AG04450 (cell line): ENCODE measurements around the gene RBM44. TPM values are rescaled to one million over a fixed set of nuclear protein-coding genes. Genes with fewer than 3 reads are reported as not detected.
A peak's percentile ranks its signal among the peaks of the same experiment; 100 is the strongest.

Experiments
- CTCF ChIA-PET: fragments of 300-600, 350-600 bp; formaldehyde crosslinking; extraction: SDS; loops from one replicate; lab custom pipeline; 2022; ENCODE audit warnings: antibody characterized with exemption, inconsistent platforms; lab: Charles Lee
- POLR2A ChIA-PET: fragments of 350-600 bp; formaldehyde crosslinking; extraction: SDS; loops from one replicate; lab custom pipeline; 2021; ENCODE audit warnings: antibody characterized with exemption, inconsistent platforms; lab: Yijun Ruan, JAX
- DNase-seq: peaks from one replicate; pipeline ENCODE4 v3.0.0-alpha.2; 2011; ENCODE audit warnings: low read depth, low spot score
- H3K27ac ChIP-seq: one replicate; pipeline ENCODE4 v1.5.1; 2012; ENCODE audit warnings: low read depth, low read length, control low read depth
- H3K27me3 ChIP-seq: one replicate; pipeline ENCODE4 v1.6.0; 2012; ENCODE audit warnings: low read length; ENCODE audit not compliant: control insufficient read depth, insufficient read depth
- H3K4me3 ChIP-seq: 2 replicates; pipeline ENCODE4 v1.5.1; 2011; ENCODE audit warnings: mild to moderate bottlenecking, low read depth, low read length, control low read depth
- H3K9me3 ChIP-seq: 2 replicates; pipeline ENCODE4 v1.5.1; 2012; ENCODE audit warnings: low read length; ENCODE audit not compliant: control insufficient read depth, insufficient read depth
- polyA plus RNA-seq: library from polyadenylated mRNA; depleted of rRNA; stranded (reverse); fragments of >200 nt; gene quantifications from 2 replicates; pipeline ENCODE4 v1.2.3, GENCODE V29; 2011
- TF ChIP-seq, protein P1 (sequence below): IDR thresholded peaks from 2 replicates; pipeline ENCODE4 v1.5.1; 2011; ENCODE audit warnings: low read depth, low read length, control low read depth, inconsistent platforms

The RBM44 gene
- polyA plus RNA-seq, 1 experiment = 0.16 TPM

DNA sequence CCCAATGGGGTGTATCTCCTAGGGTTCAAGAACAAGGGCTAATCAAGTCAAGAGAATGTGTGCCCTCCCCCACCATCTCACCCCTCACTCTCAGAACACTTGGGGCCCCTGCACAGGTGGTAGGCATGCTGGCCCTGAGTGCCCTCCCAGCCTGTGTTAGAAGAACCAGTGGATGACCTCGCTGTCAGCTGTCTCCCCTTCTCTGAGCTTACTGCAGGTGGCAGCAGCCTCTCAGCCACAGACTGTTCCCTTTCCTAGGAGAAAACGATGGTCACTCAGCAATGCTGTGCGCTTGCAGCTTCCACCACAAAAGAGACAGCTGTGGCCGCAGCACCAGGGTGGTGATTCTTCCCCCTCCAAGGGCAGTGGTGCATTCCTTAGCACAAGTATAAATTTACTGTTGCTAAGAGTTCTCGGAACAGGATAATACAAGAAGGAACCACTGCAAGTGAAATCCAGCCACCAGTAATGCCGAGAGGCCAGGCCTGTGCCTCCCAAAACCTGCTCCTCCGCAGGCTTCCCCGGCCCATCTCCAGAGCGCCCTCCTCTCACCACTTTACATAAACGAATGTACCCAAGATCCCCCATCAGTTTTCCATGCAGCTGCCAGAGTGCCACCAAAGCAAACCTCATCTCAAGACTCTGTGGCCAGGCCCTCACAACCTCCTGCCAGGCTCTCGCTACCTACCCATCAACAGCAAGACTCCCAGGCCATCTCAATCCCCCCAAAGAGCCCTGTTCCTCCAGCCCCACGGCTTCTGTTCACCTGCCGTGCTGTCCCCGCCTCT is 59.9 kb downstream of the RBM44 start:
- Histone ChIP-seq H3K9me3 (no peaks in the 10 kb centered on the region), H3K27ac (no peak overlapping the region), H3K4me3 (peak overlapping the region; percentile 43; the same call in 1 of the 2 replicates), H3K27me3 (peaks cover 4% of the 10 kb centered on the region)
- POLR2A ChIA-PET = interaction anchor here (0.6 to 1.0 kb wide), 3 partner anchors 131 to 405 kb away, joined by 3 read pairs; partner anchors contain the start of gene SCLY
- TF ChIP-seq, protein P1, sequence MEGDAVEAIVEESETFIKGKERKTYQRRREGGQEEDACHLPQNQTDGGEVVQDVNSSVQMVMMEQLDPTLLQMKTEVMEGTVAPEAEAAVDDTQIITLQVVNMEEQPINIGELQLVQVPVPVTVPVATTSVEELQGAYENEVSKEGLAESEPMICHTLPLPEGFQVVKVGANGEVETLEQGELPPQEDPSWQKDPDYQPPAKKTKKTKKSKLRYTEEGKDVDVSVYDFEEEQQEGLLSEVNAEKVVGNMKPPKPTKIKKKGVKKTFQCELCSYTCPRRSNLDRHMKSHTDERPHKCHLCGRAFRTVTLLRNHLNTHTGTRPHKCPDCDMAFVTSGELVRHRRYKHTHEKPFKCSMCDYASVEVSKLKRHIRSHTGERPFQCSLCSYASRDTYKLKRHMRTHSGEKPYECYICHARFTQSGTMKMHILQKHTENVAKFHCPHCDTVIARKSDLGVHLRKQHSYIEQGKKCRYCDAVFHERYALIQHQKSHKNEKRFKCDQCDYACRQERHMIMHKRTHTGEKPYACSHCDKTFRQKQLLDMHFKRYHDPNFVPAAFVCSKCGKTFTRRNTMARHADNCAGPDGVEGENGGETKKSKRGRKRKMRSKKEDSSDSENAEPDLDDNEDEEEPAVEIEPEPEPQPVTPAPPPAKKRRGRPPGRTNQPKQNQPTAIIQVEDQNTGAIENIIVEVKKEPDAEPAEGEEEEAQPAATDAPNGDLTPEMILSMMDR = peak; percentile 95
- peak; percentile 78 for DNase-seq
- CTCF ChIA-PET = interaction anchor here (0.5 to 5.9 kb wide), 13 partner anchors 120 to 406 kb away, joined by 3 to 50 read pairs (median 3); no protein-coding TSS in a partner anchor

DNA sequence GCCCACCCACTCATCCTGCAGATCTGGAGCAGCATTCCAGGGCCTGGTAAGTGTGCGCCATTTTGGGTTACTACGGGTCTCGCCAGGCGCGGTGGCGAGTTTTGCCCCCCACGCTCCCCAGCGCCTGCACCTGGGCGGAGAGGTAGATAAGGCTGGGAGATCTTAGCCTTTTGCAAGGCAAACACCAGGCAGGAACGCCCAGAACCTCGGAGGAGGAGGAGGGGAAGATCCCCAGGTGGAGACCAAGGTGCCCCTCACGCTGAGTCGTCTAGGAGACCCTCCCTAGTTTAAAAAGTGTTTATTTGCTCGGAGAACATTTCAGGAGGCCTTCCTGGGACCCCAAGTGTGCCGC is 60.5 kb downstream of the RBM44 start:
- no peak for DNase-seq
- Histone ChIP-seq H3K27ac (no peak overlapping the region), H3K4me3 (peak overlapping the region; percentile 43), H3K27me3 (peaks cover 4% of the 10 kb centered on the region), H3K9me3 (no peaks in the 10 kb centered on the region)
- TF ChIP-seq, protein P1 = no peak
- CTCF ChIA-PET = interaction anchor here (0.5 to 5.9 kb wide), 12 partner anchors 119 to 405 kb away, joined by 3 to 50 read pairs (median 3); no protein-coding TSS in a partner anchor
- POLR2A ChIA-PET = interaction anchor here (0.9 kb wide), 1 partner anchor 202 kb away, joined by 3 read pairs; the partner anchor contains the start of gene SCLY

DNA sequence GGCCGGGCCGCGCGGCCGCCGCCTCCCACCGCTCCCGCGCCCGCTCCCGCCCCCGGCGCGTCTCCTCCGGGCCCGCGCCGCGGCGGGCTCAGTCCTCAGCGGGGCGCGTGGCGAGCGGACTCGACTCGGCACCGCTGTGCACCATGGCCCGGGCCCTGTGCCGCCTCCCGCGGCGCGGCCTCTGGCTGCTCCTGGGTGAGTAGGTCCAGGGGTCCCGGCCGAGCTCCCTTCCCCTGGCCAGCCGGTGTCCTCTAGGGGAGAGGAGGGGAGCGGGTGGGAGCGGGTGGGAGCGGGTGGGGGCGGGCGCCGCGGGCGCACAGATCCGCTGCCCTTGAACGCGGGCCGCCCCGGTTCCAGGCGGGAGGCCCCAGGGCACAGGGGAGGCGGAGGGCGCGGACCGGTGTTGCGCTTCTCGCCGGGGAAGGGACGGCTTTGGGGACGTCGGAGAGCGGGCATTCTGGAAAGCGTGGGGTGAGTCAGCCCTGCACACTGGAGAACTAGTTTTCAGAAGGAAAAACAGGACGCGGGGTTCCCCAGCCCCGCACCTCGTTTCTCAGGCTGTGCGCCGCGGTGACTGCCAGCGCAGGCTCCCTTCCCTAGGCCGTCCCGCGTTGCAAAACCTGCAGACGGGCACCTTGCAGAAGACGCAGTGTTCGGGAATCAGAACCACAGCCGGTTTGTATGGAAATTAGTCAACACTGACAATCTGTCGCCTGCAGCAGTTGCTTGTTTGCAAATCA is 61.1 kb downstream of the RBM44 start, which contains the start of gene RAMP1:
Gene RAMP1, plus strand, starts transcription at position 91 of the 740 bp plus-strand sequence. Its CDS starts 53 bp downstream, at position 144.
- POLR2A ChIA-PET = no interaction called here
- H3K27ac ChIP-seq = no peak within 1 kb of the TSS
- CTCF ChIA-PET = interaction anchor here (0.5 to 5.9 kb wide), 3 partner anchors 187 to 407 kb away, joined by 3 to 50 read pairs (median 7); no protein-coding TSS in a partner anchor
- no peak for DNase-seq
- H3K27me3 ChIP-seq = peaks cover 4% of the 10 kb centered on the region
- H3K9me3 ChIP-seq = no peaks in the 10 kb centered on the region
- H3K4me3 ChIP-seq = peak within 1 kb of the TSS; percentile 66
- TF ChIP-seq, protein P1 = no peak

DNA sequence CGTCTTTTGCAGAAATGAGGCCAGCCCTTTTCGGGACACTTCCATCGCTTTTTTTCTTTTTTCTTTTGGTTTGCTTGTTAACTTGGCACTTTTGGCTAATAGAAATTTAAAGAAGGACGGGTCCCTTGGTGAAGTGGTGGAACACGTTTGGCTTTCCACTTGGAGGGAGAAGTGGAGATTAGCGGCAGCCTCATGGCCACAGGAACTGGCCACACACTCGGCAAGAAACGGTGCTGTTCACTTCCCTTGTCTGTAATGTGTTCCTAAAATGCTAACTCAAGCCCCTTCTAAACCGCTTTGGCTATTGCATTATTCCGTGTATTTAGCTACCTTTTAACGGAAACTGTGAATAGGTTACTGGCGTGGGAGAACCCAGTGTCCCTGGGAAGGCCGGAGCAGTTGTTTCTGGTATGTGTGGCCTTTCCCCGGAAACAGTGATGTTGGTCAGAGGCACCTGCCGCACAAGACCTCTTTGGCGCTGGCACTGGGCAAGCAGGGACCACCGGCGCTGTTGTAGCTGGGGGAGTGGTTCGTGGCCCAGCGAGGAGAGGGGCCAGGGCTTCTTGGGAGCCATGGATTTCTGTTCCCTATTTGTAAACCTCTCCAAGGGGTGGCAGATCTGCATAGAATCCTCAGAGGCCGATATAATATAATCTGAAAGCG is 61.8 kb downstream of the RBM44 start:
- no peak for DNase-seq
- TF ChIP-seq, protein P1 = no peak
- Histone ChIP-seq H3K9me3 (no peaks in the 10 kb centered on the region), H3K4me3 (peak overlapping the region; percentile 66), H3K27me3 (peaks cover 4% of the 10 kb centered on the region), H3K27ac (no peak overlapping the region)
- ChIA-PET CTCF (interaction anchor here (0.5 to 1.0 kb wide), 3 partner anchors 316 to 407 kb away, joined by 3 to 5 read pairs (median 3); no protein-coding TSS in a partner anchor), POLR2A (no interaction called here)
